Calu3 (cell line): ENCODE measurements around the gene SLC30A7. TPM values are rescaled to one million over a fixed set of nuclear protein-coding genes. Genes with fewer than 3 reads are reported as not detected.
"Not testable (repeated sequence)": the region's sequence is repeated elsewhere in the genome, so short reads cannot be mapped to it uniquely, and the experiment has no call there.

ENCODE experiments used
- Bru-seq: library from RNA; stranded (reverse); fragments of 400-500 nt; gene quantifications from one replicate; lab custom pipeline; 2021; lab: Mats Ljungman, UMichigan
- BruChase-seq, 2 experiments: library from RNA; stranded (reverse); fragments of 400-500 nt; gene quantifications; one replicate each; lab custom pipeline; 2021; lab: Mats Ljungman, UMichigan
- BruUV-seq: library from RNA; stranded (reverse); fragments of 400-500 nt; replicated peaks from 2 replicates; lab custom pipeline; 2021; lab: Mats Ljungman, UMichigan
- CTCF ChIA-PET: fragments of 300-600 bp; sonication (Branson Sonifier 250); formaldehyde crosslinking; loops from one replicate; lab custom pipeline; 2022; ENCODE audit warnings: antibody characterized with exemption; lab: Charles Lee
- DNase-seq: peaks from one replicate; pipeline ENCODE4 v3.0.0; 2022
- H3K27ac Mint-ChIP-seq: one replicate; pipeline ENCODE4 v1.8.0; 2022; ENCODE audit warnings: mixed read lengths; ENCODE audit not compliant: unreplicated experiment
- H3K27me3 Mint-ChIP-seq: one replicate; pipeline ENCODE4 v1.8.0; 2022; ENCODE audit warnings: mixed read lengths; ENCODE audit not compliant: unreplicated experiment
- H3K36me3 Mint-ChIP-seq: one replicate; pipeline ENCODE4 v1.8.0; 2022; ENCODE audit warnings: mild to moderate bottlenecking, moderate library complexity, mixed read lengths; ENCODE audit not compliant: insufficient read depth, unreplicated experiment
- H3K4me1 Mint-ChIP-seq: one replicate; pipeline ENCODE4 v1.8.0; 2022; ENCODE audit warnings: mild to moderate bottlenecking, low read depth, mixed read lengths; ENCODE audit not compliant: unreplicated experiment
- H3K4me3 Mint-ChIP-seq: one replicate; pipeline ENCODE4 v1.8.0; 2022; ENCODE audit warnings: mild to moderate bottlenecking, low read depth, moderate library complexity, mixed read lengths; ENCODE audit not compliant: unreplicated experiment
- H3K9me3 Mint-ChIP-seq: one replicate; pipeline ENCODE4 v1.8.0; 2022; ENCODE audit warnings: low read depth, mixed read lengths; ENCODE audit not compliant: unreplicated experiment
- CTCF ChIP-seq: fragments of 200-600 bp; IDR thresholded peaks from one replicate; pipeline ENCODE4 v1.8.0; 2022; ENCODE audit warnings: antibody characterized with exemption; ENCODE audit not compliant: unreplicated experiment
- intact Hi-C: fragments of 100-400 bp; cut with micrococcal nuclease; formaldehyde crosslinking; loops from one replicate; pipeline ENCODE4 v1.10.0; 2022; ENCODE audit not compliant: unreplicated experiment
- long read RNA-seq: library from polyadenylated mRNA; stranded (forward); transcript quantifications from one replicate; pipeline ENCODE4 v2.0.0, GENCODE V29; 2022
- total RNA-seq: library from RNA; stranded (reverse); gene quantifications from 2 replicates; pipeline ENCODE4 v1.2.3, GENCODE V29; 2022

Gene SLC30A7
- total RNA-seq (38.2 and 39.4 TPM in 2 replicates), Bru-seq, nascent RNA (percentile 88 among the genes with signal in this experiment), BruChase-seq, experiment 1, labeled RNA remaining after a 6-hour chase (percentile 84 among the genes with signal in this experiment), BruChase-seq, experiment 2, labeled RNA remaining after a 2-hour chase (percentile 77 among the genes with signal in this experiment)
- long read RNA-seq, full-length matches to known transcripts = 28 of 30 reads
- long read RNA-seq, partial matches to known transcripts = 1 of 30 reads
- long read RNA-seq, other reads (novel, unspliced or antisense) = 1 of 30 reads

GRCh38 chr1:100895540-100896480 lies at the start of gene SLC30A7:
Gene SLC30A7, plus strand, starts transcription at chr1:100896090. Its CDS starts 173 bp downstream, at chr1:100896263.
- H3K27me3 Mint-ChIP-seq = no peaks in the 10 kb centered on the region
- TSS peak; percentile 33 for BruUV-seq

GRCh38 chr1:100847361-100848082 lies 48.4 kb upstream of the SLC30A7 start:
- H3K36me3 Mint-ChIP-seq = no peaks in the 10 kb centered on the region
- no TSS peak for BruUV-seq
- intact Hi-C loops = no loop called here
- H3K9me3 Mint-ChIP-seq = no peaks in the 10 kb centered on the region
- TF ChIP-seq CTCF = no peak
- no peak overlapping the region for H3K4me3 Mint-ChIP-seq
- H3K27ac Mint-ChIP-seq = no peak overlapping the region
- CTCF ChIA-PET = no interaction called here
- no peaks in the 10 kb centered on the region for H3K4me1 Mint-ChIP-seq
- no peaks in the 10 kb centered on the region for H3K27me3 Mint-ChIP-seq
- no peak for DNase-seq

More at GRCh38 chr1:100895540-100896480, at the start of gene SLC30A7:
- no peak for TF ChIP-seq CTCF
- intact Hi-C loops = no loop called here
- no peaks in the 10 kb centered on the region for H3K4me1 Mint-ChIP-seq
- peak within 1 kb of the TSS; percentile 91 for H3K4me3 Mint-ChIP-seq
- peaks cover 42% of the 10 kb centered on the region for H3K36me3 Mint-ChIP-seq
- peak; percentile 96 for DNase-seq
- CTCF ChIA-PET = interaction anchor here (0.6 to 1.6 kb wide), 2 partner anchors 12 to 519 kb away, joined by 4 to 5 read pairs; no protein-coding TSS in a partner anchor
- H3K27ac Mint-ChIP-seq = peak within 1 kb of the TSS; percentile 97
- peaks cover under 1% of the 10 kb centered on the region for H3K9me3 Mint-ChIP-seq

GRCh38 chr1:100851726-100852125 lies 44.2 kb upstream of the SLC30A7 start:
- peaks cover 4% of the 10 kb centered on the region for H3K9me3 Mint-ChIP-seq
- no peak overlapping the region for H3K4me3 Mint-ChIP-seq
- H3K36me3 Mint-ChIP-seq = no peaks in the 10 kb centered on the region
- H3K27me3 Mint-ChIP-seq = no peaks in the 10 kb centered on the region
- BruUV-seq = no TSS peak
- CTCF ChIA-PET = no interaction called here
- DNase-seq = no peak
- intact Hi-C loops = no loop called here
- no peak overlapping the region for H3K27ac Mint-ChIP-seq
- H3K4me1 Mint-ChIP-seq = no peaks in the 10 kb centered on the region
- TF ChIP-seq CTCF = no peak

- Mint-ChIP-seq H3K27ac (no peak overlapping the region), H3K9me3 (peaks cover 4% of the 10 kb centered on the region), H3K4me1 (no peaks in the 10 kb centered on the region), H3K27me3 (no peaks in the 10 kb centered on the region), H3K4me3 (no peak overlapping the region), H3K36me3 (no peaks in the 10 kb centered on the region)
- BruUV-seq = no TSS peak
- DNase-seq = no peak
- intact Hi-C loops = no loop called here
- CTCF ChIA-PET = no interaction called here
- TF ChIP-seq CTCF = no peak
Observed at GRCh38 chr1:100852976-100853375, 42.9 kb upstream of the SLC30A7 start.

- intact Hi-C loops, H3K4me3 Mint-ChIP-seq, CTCF ChIA-PET, H3K9me3 Mint-ChIP-seq, DNase-seq, BruUV-seq, H3K36me3 Mint-ChIP-seq, H3K27ac Mint-ChIP-seq, H3K4me1 Mint-ChIP-seq, H3K27me3 Mint-ChIP-seq: not testable (repeated sequence)
Observed at GRCh38 chr1:100855116-100855515, 40.8 kb upstream of the SLC30A7 start.
